Measurements from ENCODE around the gene ZIC1.

Gene ZIC1

GRCh38 chr3:147365196-147366115, 43.7 kb upstream of the ZIC1 start:
- no peak overlapping the region for H3K4me3 ChIP-seq (ENCODE audit: low read depth, low read length)
- no peak for DNase-seq (ENCODE audit: low read depth)
- no peak for TF ChIP-seq CTCF (IDR thresholded peaks at IDR 0.05; ENCODE audit: control insufficient read depth, extremely low read depth, insufficient read depth)

GRCh38 chr3:147367676-147368075, 41.5 kb upstream of the ZIC1 start:
- no peak for DNase-seq (ENCODE audit: low read depth)
- TF ChIP-seq CTCF (IDR thresholded peaks at IDR 0.05; ENCODE audit: control insufficient read depth, extremely low read depth, insufficient read depth), result no peak

GRCh38 chr3:147368151-147368550, 41.0 kb upstream of the ZIC1 start:
- DNase-seq (ENCODE audit: low read depth), result no peak
- no peak for TF ChIP-seq CTCF (IDR thresholded peaks at IDR 0.05; ENCODE audit: control insufficient read depth, extremely low read depth, insufficient read depth)
- no peak overlapping the region for H3K4me3 ChIP-seq (ENCODE audit: low read depth, low read length)

More at GRCh38 chr3:147367676-147368075, 41.5 kb upstream of the ZIC1 start:
- H3K4me3 ChIP-seq (ENCODE audit: low read depth, low read length), result no peak overlapping the region

GRCh38 chr3:147368561-147369221, 40.5 kb upstream of the ZIC1 start:
- no peak overlapping the region for H3K4me3 ChIP-seq (ENCODE audit: low read depth, low read length)
- no peak for DNase-seq (ENCODE audit: low read depth)
- TF ChIP-seq CTCF (IDR thresholded peaks at IDR 0.05; ENCODE audit: control insufficient read depth, extremely low read depth, insufficient read depth), result no peak

GRCh38 chr3:147369231-147369630, 39.9 kb upstream of the ZIC1 start:
- no peak overlapping the region for H3K4me3 ChIP-seq (ENCODE audit: low read depth, low read length)

GRCh38 chr3:147369661-147370123, 39.5 kb upstream of the ZIC1 start:
- no peak for TF ChIP-seq CTCF (IDR thresholded peaks at IDR 0.05; ENCODE audit: control insufficient read depth, extremely low read depth, insufficient read depth)

More at GRCh38 chr3:147369231-147369630, 39.9 kb upstream of the ZIC1 start:
- no peak for TF ChIP-seq CTCF (IDR thresholded peaks at IDR 0.05; ENCODE audit: control insufficient read depth, extremely low read depth, insufficient read depth)
- no peak for DNase-seq (ENCODE audit: low read depth)

More at GRCh38 chr3:147369661-147370123, 39.5 kb upstream of the ZIC1 start:
- H3K4me3 ChIP-seq (ENCODE audit: low read depth, low read length), result no peak overlapping the region
- DNase-seq (ENCODE audit: low read depth), result no peak
